HG03280 (cell line): ENCODE results near the gene TMEM120A.

ENCODE experiments used
- ATAC-seq: cut with Tn5 transposase; IDR thresholded peaks from one replicate; pipeline ENCODE4 v1.9.1; 2021; ENCODE audit warnings: mild to moderate bottlenecking, moderate library complexity; ENCODE audit not compliant: unreplicated experiment

TMEM120A gene

DNA sequence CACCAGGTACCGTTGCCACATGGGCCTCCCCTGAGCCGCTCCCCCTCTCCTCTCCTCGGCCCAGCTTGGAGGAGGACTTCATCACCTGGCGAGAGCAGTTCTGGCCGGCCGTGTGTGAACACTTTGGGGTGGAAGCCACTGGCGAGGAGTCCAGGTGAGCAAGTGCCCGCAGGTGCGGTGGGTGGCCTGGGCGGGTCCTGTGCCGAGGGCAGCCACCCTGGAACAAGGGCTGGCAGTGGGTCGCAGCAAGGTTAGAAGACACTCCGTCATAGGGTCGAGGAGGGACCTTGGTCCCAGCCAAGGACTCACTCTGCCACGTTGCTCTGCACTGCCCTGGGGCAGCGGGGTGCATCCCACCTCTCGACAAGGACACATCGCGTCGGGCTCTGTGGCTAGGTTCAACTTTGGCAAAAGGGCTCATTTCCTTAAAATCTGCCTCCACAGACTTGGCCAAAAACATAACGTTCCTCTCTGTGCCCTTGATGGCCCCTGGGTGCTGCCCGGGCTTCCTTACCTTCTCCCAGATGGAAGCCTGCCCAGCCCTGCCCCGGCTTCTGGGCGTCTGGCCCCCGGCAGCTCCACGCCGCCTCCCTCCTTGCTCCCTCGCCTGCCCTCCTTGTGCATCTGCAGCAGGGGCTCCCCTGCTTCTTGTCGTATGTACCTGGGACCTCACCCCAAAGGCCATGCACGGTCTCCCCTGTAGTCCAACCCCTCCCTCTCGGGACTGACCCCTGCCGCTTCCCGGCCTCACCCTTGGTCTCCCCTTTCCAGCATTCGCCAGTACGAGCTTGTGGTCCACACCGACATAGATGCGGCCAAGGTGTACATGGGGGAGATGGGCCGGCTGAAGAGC, 12.7 kb downstream of the TMEM120A start:
- ATAC-seq: no peak

DNA sequence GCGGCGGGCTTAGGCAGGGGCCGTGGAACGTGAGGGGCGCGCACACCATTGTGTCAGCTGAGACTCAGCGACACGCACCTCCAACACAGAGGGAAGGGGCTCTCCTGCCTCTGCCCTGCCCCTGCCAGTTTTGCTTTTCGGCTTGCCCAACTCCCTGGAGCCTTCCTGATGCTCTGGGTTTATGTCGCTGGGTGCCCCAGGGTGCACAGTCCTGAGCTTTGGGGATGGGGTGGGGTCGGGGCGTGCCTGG, 13.3 kb downstream of the TMEM120A start:
- ATAC-seq: no peak

DNA sequence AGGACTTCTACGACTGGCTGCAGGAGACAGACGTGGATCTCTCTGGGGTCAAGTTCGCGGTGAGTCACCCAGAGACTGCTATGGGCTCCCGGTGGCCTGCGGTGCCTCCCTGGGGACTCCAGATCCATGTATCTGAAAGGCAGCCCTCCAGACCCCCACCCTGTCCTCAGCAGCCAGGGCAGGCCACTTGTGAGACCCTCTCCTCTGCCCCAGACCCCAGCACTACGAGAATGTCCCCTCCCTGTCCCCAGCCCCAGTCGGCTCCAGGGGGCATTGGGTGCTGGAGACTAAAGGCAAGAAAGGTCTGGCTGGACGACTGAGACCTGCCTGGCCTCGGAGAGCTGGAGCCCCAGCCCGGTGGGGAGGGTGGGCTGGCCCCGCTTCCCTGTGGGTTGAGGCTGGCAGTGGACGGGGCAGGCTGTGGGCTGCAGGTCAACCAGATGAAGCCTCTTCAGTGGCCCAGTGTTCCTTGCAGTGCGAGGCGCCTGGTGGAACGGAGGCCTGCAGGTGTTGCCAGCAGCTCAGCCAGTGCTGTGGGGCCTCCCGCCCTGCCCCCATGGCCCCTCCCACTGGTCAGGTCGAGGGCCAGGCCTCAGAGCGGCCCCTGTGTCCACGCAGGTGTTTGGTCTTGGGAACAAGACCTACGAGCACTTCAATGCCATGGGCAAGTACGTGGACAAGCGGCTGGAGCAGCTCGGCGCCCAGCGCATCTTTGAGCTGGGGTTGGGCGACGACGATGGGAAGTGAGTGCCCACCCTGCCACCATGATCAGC, 13.8 kb downstream of the TMEM120A start:
- ATAC-seq: no peak

DNA sequence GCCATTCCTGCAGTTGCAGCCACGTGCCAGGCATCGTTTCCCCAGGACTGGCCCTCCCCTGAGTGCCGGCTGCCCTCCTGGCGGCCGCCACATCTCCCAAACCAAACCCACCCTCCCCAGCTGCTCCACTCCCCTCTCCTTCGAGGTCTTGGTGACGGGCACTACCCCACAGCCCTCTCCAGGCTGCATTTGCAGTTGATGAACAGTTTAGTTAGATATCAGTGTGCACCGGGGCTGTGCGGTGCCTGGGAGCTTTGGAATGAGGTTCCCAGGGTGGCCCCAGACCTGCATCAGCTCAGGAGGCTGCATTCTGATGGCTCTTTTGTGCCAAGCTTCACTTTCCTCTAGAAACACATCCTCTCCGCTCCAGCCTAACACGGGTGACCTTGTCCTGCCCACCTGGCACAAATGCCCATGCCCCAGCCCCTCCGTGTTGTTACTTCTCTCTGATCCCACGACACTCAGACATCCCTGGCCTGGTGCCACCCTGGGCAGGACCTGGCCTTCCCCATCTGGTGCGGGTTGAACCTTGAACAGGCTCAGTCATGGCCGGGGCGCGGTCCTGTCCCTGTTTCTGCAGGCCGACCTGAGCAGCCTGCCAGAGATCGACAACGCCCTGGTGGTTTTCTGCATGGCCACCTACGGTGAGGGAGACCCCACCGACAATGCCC, 14.5 kb downstream of the TMEM120A start:
- ATAC-seq: no peak

DNA sequence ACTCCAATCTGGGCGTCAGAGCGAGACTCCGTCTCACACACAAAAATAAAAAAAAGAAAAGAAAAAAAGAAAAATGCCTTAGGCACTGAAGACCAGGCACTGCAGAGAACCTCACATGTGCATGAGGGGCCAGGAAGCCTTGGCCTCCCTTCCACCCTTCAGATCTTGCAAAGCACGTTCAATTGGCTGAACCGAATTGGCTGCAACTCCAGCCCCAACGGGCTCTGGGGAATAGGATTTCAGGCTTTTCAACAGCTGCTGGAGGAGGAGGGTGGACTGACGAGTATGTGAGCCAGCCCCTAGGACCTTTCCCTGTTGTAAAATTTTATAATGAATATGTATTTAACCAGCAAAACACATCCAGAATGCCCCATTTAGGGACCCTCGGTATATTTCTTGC, 16.7 kb downstream of the TMEM120A start:
- no peak for ATAC-seq

DNA sequence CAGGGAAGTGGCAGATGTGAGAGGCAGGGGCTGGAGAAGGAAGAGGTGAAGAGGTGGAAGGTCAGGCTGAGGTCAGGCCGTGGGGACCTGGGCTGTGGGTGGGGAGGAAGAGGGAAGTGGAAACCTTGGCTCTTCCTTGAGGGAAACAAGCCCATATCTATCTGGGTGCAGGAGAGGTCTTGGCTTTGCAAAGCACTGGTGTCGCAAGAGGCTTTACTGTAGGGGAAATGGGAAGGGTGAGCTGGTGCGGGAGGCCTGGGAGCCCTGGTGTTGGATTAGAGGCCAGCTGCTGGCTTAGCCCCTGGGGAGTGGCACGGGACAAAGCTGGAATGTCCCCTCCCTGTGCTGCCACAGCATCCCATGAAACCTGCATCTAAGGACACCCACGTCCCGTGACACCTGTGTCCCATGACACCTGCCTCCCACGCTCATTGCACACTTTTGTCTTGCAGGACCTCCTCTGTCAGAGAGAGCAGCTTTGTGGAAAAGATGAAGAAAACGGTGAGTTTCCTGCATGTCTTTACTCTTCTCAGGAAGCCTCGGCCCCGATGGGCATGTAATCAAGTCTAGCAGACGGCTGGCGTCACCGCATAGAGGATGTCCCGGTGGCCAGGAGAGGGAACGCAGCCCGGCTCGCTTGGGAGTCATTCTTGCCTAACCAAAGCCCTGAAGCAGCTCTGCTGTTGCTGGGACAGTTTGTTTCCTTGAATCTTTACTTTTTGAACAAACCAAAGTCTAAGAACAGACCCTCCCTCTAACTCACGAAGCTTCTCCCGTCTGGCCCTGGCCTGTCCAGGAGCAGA, 22.2 kb downstream of the TMEM120A start:
- no peak for ATAC-seq

DNA sequence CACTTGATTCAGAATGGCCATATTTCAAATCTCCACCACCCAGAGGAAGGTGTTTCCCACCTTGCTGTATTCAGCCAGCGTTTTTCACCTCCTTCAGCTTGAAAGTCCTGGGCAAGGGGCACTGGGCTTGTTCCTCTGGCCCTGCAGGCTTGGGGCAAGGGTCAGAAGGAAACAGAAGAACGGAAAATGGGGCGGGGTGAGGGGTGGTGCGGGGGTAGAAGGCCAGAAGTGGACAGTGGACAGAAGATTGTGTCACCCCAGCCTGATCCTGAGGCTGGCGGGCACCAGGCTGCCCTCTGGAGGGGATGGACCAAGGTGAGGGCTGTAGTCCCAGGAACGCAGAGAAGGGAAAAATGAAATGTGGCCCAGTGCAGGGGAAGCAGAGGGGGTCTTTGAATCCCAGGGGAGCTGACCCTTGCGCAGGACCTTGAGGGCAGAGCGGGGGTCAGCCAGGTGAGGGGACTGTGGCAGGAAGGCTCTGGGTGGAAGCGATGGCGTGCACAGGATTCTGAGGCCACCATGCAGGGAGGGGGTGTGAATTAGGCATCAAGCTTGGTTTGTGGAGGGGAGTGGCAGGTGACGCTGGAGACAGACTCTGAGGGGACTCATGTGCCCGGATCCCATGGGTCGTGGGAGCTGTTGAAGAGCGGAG, 23.0 kb downstream of the TMEM120A start:
- no peak for ATAC-seq

DNA sequence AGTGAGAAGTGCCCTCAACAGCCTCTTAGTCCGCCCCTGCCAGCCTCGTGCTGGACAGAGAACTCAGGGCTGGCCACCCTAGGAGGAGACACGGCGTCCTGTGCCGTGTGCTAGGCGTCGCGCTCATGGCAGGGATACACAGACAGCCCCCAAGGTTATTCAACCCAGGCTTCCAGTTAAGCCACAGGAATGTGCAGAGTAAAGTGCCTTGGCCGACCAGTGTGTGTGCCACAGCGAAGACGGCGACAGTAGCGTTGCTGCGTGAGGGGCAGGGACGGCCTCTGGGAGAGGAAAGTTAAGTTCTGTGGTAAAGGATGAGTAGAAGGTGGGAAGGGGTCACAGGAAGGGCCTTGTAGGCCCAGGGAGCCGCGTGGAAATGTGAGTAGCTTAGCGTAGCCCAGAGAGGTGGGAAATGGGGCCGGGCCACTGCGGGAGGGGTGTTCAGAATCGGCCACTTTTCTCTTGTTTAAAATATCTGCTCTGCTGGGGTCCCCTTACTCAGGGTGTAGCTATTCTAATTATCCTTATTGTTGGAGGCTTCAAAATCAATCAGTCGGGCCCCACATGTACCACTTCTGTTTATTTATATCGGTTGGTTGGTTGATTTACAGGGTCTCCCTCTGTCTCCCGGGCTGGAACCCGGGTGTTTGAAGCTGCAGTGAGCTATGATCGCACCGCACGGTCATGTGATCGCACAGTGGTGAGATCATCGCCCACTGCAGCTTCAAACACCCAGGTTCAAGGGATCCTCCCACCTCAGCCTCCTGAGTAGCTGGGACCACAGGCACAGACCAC, 24.5 kb downstream of the TMEM120A start:
- no peak for ATAC-seq

DNA sequence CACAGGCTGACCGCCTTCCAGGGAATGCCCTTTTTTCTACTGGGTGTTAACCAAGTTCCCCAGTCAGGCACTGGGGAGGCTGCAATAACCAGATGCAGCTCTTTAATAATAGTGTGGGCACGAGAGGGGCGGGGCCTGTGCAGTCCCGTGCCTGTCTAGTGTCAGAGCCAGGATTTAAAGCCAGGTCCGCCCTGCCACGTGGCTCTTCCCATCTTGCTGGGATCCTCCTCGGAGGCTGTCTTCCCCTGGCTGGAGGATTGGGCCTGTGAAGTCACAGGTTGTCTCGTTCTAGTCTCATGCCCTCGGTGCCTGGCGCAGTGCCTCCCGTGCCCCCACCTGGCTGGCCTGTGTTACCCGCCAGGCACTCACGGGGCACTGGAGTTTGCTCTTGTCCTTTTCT, 25.2 kb downstream of the TMEM120A start:
- no peak for ATAC-seq

DNA sequence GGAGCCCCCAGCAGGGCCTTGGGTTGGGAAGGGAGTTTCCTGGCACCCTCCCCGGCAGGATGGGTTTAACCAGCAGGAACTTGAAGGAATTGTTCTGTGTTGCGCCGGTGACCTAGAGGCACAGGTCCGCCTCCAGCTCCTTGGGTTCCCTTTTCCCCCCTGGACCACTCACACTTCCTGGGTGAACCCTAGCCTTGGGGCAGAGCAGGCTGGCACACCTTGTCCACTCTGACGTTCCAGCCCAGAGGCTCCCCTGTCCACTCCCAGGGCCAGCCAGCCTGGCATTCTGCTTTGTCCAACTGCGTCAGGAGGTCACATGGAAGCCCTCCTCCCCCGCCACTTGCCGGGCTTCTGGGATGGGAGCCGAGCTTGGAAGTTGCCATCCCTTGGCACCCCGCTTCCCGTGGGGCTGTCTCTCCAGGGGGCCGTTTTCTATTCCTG, 25.8 kb downstream of the TMEM120A start:
- ATAC-seq: no peak

DNA sequence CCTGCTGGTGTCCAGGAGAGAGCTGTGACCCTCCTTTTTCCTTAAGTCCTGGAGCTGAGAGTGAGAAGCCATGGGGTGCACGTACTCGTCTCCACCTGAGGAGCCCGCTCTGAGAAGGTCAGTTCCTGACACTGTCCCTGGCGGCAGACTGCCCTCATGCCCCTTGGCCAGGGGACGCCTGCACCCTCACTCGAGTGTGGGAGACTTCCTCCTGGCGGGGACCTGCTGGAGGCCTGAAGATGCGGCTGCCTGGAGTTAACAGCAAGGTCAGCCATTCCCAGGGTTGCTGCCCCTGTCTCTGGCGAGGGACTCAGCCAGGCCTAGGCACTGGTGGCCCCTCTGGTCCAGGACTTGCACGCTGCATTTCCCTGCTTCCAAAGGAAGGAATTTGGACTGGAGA, 26.4 kb downstream of the TMEM120A start:
- no peak for ATAC-seq

DNA sequence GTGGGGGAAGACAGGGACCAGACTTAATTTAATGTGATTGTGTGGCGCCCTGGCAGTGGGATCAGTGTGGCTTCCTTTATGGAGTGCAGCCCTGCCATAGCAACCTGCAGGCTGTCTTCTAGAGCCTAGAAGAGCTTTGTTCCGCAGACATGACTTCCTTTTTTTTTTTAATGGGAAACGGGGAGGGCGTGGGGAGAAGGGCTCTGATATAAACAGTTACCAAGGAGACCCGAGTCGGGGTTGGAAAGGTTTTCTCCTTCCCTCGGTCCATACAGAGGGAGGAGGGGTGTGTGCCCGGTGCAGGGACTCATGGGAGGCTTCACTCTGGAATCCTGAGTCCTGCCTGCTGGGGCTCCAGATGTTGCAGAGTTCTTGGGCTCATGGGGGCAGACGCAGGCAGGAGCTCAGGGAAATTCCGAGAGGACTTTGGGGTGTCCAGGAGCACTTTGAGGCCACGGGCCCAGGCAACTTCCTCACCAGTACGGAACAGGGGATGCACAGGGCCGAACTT, 26.9 kb downstream of the TMEM120A start:
- no peak for ATAC-seq

DNA sequence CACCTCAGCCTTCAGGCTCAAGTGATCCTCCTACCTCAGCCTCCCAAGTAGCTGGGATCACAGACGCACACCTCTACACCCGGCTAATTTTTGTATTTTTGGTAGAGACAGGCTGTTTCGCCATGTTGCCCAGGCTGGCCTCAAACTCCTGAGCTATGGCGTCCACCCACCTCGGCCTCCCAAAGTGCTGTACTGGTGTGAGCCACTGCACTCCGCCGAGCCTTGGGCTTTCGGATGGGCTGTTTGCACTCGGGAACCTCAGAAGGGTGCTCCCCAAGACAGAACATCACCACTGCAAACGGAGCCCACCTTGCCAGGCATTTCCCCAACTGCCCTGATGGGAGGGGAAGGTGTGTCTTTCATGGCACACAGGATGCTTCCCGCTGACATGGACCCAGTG, 27.3 kb downstream of the TMEM120A start:
- ATAC-seq: no peak

DNA sequence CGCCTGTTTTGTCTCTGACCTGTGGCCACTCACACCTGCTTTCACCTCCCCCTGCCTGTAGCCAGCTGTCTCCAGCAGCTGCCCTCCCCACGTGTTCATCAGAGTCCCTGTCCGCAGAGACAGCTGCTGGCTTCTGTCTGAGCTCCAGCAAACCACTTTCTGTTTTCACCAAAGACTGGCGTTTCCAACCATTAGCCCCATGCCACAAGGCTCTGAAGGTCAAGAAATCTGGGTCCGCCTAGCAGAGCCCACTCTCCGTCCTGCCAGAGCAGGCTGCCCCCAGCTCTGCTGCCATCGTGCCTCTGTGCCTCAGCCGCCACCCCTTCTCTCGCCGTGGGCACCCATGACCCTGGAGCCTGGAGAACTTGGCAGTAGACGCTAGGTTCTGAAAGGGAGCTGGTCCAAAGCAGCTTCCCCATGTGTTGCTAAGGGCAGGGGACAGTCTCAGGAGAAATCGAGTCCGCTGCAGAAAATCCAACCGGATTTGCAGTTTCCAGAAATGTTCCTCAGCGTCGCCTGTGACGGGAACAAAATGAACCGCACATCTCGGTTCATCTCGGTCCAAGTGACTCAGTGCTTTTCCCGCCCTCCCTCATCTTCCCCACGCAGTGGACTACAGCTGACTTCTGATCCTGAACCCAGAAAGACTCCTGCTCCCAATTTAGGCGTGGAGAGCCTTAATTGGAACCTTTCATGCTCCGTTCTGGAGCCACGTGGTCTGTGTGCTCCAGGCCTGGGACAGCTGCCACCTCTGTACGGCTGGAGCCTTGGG, 28.0 kb downstream of the TMEM120A start:
- no peak for ATAC-seq

DNA sequence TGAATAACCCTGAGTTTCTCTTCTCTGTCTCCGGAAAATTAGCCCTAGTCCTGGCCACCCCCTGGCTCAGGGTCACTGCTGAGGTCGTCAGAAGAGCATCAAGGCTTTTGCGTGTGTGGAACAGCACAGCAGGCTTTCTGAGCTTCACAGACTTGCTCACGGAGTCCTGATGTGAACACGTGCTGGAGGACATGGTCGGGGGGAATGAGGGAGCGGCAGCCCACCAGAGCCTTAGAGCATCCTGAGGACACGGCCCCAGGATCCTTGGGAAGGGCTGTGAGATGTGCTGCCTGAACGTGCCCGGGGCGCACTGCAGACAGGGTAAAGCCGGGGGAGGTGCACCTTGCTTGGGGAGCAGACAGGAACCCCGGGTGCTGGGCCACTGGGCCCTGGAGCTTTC, 28.8 kb downstream of the TMEM120A start:
- ATAC-seq: no peak

DNA sequence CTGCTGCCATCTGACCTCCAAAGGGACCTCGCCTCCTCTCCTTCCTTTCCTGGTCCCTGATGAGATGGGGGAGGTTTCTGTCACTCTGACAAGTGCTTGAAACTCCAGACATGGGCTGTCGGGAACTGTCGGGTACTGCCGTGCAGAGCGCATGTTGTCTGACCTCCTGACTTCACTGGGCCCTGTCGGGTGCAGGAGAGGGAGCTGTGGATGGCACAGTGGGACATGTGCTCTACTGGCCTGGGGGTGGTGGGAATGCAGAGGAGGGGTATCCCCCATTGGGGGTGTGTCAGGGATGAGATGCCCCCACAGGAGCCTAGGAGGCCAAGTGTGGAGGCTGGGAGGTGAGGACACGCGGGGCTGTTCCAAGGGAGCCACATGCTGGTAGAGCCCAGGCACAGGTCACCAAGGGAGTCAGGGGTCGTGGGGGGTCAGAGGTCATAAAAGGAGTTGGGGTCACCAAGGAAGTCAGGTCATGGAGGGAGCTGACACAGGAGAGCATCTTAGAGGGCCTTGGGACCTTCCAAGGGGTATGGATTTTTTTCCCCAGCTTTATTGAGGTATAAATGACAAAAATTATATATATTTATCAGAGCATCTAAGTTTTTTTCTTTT, 30.9 kb downstream of the TMEM120A start:
- ATAC-seq: no peak

DNA sequence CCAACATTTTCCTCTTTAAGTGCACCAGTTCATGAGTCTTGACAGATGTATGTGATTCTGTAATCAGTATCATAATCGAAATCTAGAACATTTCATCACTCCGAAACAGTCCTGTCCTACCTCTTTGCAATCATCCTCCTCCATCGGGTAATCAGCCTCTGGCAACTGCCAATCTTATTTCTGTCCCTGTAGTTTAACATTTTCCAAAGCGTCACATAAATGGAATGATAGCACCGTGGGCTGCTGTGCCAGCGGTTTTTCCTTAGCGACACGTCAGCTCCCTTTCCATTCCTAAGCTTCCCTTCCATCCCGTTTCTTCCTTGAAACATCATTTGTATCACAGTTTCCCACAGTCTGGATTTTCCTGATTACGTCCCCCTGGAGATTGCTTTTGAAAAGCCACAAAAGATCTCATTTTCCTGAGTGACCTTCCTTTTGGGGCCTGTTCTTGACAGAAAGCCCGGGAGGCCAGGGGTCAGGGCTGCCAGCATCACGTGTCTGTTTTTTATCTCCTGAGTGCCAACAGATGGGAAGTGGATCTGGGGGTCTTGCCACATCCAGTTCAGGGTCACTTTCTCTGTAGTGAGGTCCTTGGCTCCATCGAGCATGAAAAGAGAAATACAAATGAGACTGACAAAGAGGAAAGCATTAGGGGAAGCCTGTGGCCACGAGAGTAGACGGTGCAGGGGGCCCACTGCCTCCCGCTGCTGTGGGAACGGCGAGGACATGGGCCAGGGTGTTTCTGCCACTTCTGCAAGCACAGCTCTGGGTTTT, 31.6 kb downstream of the TMEM120A start:
- no peak for ATAC-seq

DNA sequence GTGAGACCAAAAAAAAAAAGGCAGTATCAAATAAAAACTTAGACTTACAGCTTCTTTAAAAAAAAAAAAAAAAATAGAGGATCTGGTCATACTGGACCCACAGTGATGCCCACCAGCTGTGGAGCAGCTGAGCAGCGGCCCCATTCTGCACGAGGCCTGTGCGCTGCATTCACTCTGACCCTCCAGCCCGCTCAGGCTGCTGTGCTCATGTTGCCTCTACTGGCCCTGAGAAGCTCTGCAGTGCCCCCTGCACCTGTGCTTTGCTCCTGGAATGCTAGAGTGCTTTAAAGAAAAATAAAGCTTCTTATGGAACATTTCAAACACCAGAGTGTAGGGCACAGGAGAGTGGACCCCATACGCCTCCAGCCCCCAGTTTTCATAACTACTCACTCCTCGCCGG, 33.2 kb downstream of the TMEM120A start:
- no peak for ATAC-seq
